ENCODE data around the gene C6orf47. TPM values are rescaled to one million over a fixed set of nuclear protein-coding genes. Genes with fewer than 3 reads are reported as not detected.

C6orf47 gene
- total and polyA plus RNA-seq, 2 of the 8 experiments (the other 6 are each of a cell fraction or from before 2014, with no cell fraction given): 4.7 to 14.6 TPM

GRCh38 chr6:31619805-31620585, 40.6 kb downstream of the C6orf47 start (continued):
- TF ChIP-seq CHD2 (IDR thresholded peaks at IDR 0.05; ENCODE audit: low read length) (no peak; the same call in 1 of the 2 replicates), CTBP2 (IDR thresholded peaks at IDR 0.05; ENCODE audit: borderline replicate concordance, insufficient read depth, insufficient read length, low read length) (no peak), ZNF274 (IDR thresholded peaks at IDR 0.05; ENCODE audit: borderline replicate concordance, extremely low read depth, low read length) (no peak), SIN3A (conservative IDR thresholded peaks at IDR 0.05 in 1 of 2, IDR thresholded peaks at IDR 0.05 in 1 of 2; ENCODE audit: low read depth in 1 of 2, low read length in 2 of 2) (no peak), NRF1 (IDR thresholded peaks at IDR 0.05; ENCODE audit: low read depth, low read length) (0 out of 2 replicates have a peak, but pooled peaks have one; percentile 15), EP300 (IDR thresholded peaks at IDR 0.05; ENCODE audit: borderline replicate concordance in 1 of 2, low read depth in 2 of 2, low read length in 2 of 2) (no peak)
